CD8-positive, alpha-beta memory T cell (primary cell): ENCODE measurements around the gene MLF1. TPM values are rescaled to one million over a fixed set of nuclear protein-coding genes. Genes with fewer than 3 reads are reported as not detected.

Source experiments
- CTCF ChIA-PET: fragments of 350-600 bp; sonication (Branson Sonifier 250); formaldehyde crosslinking; loops from one replicate; lab custom pipeline; 2021; ENCODE audit warnings: antibody characterized with exemption; lab: Charles Lee
- POLR2A ChIA-PET: fragments of 350-600 bp; sonication (Branson Sonifier 250); formaldehyde crosslinking; loops from one replicate; lab custom pipeline; 2021; ENCODE audit warnings: antibody characterized with exemption; lab: Charles Lee
- DNase-seq, 5 donors: peaks; one replicate each; pipeline versions ENCODE4 v3.0.0 to v3.0.0-alpha.2; 2020 to 2022; ENCODE audit warnings: mixed read lengths in 1 of 5
- H3K27ac ChIP-seq: one replicate; pipeline ENCODE4 v1.7.0; 2013; ENCODE audit warnings: low read depth, mild to moderate bottlenecking, low read length, moderate library complexity
- H3K27me3 ChIP-seq: 2 replicates; pipeline ENCODE4 v1.7.0; 2013; ENCODE audit warnings: low read length, mild to moderate bottlenecking; ENCODE audit not compliant: insufficient read depth, poor library complexity, severe bottlenecking
- H3K36me3 ChIP-seq: 2 replicates; pipeline ENCODE4 v1.7.0; 2013; ENCODE audit warnings: mild to moderate bottlenecking, low read length, moderate library complexity; ENCODE audit not compliant: insufficient read depth
- H3K4me1 ChIP-seq: 2 replicates; pipeline ENCODE4 v1.7.0; 2013; ENCODE audit warnings: mild to moderate bottlenecking, low read length, moderate library complexity; ENCODE audit not compliant: insufficient read depth
- H3K4me3 ChIP-seq: 2 replicates; pipeline ENCODE4 v1.7.0; 2013; ENCODE audit warnings: mild to moderate bottlenecking, low read length
- H3K9me3 ChIP-seq: 2 replicates; pipeline ENCODE4 v1.7.0; 2013; ENCODE audit warnings: mild to moderate bottlenecking, low read length
- H3K27ac Mint-ChIP-seq, 8 donors: one replicate each; pipeline ENCODE4 v1.8.0; 2020 to 2021; ENCODE audit warnings: mixed read lengths in 8 of 8, mild to moderate bottlenecking in 6 of 8, inconsistent platforms in 3 of 8, moderate library complexity in 3 of 8
- H3K27me3 Mint-ChIP-seq, 2 donors: one replicate each; pipeline ENCODE4 v1.8.0; 2020 to 2021; ENCODE audit warnings: mixed read lengths in 2 of 2, mild to moderate bottlenecking in 1 of 2, moderate library complexity in 1 of 2
- H3K36me3 Mint-ChIP-seq, 3 donors: one replicate each; pipeline ENCODE4 v1.8.0; 2020 to 2021; ENCODE audit warnings: mixed read lengths in 3 of 3, inconsistent platforms in 1 of 3, mild to moderate bottlenecking in 1 of 3
- H3K4me1 Mint-ChIP-seq, 3 donors: one replicate each; pipeline ENCODE4 v1.8.0; 2020 to 2021; ENCODE audit warnings: mixed read lengths in 3 of 3, inconsistent platforms in 1 of 3, mild to moderate bottlenecking in 1 of 3
- H3K4me3 Mint-ChIP-seq, 7 donors: one replicate each; pipeline ENCODE4 v1.8.0; 2020 to 2021; ENCODE audit warnings: mixed read lengths in 7 of 7, mild to moderate bottlenecking in 6 of 7, moderate library complexity in 4 of 7, inconsistent platforms in 2 of 7
- H3K9me3 Mint-ChIP-seq, 5 donors: one replicate each; pipeline ENCODE4 v1.8.0; 2020 to 2022; ENCODE audit warnings: mixed read lengths in 5 of 5, mild to moderate bottlenecking in 3 of 5, moderate library complexity in 2 of 5, inconsistent platforms in 1 of 5
- polyA plus RNA-seq: library from polyadenylated mRNA; unstranded; fragments of 300-500 nt; fragmentation: Illumina TruSeq; gene quantifications from one replicate; pipeline ENCODE4 v1.2.3, GENCODE V29; 2021
- total RNA-seq, 2 experiments: library from RNA; stranded (reverse); gene quantifications; one replicate each; pipeline ENCODE4 v1.2.3, GENCODE V29; 2021

The MLF1 gene
- total and polyA plus RNA-seq, 3 experiments from 2014 or later, result 3.8 to 6.0 (median 4.0) TPM

GRCh38 chr3:158642474-158643210, 71.6 kb downstream of the MLF1 start:
- Histone ChIP-seq H3K4me3 (no peak overlapping the region), H3K4me1 (peaks cover 14% of the 10 kb centered on the region), H3K36me3 (peaks cover 10% of the 10 kb centered on the region), H3K27me3 (no peaks in the 10 kb centered on the region), H3K9me3 (no peaks in the 10 kb centered on the region), H3K27ac (no peak overlapping the region)
- Mint-ChIP-seq H3K4me3 (peak overlapping the region in 3 of 7 donors; percentile 14 to 40 (median 20)), H3K27ac (peak overlapping the region in 7 of 8 donors; percentile 3 to 81 (median 73)), H3K27me3 (no peaks in the 10 kb centered on the region), H3K36me3 (peaks cover 0 to 23% (median under 1%) of the 10 kb centered on the region in 3 donors), H3K4me1 (peaks cover 39 to 64% (median 62%) of the 10 kb centered on the region in 3 donors), H3K9me3 (no peaks in the 10 kb centered on the region)
- ChIA-PET CTCF (interaction anchor here (1.3 kb wide), 1 partner anchor 158 kb away, joined by 3 read pairs; no protein-coding TSS in a partner anchor), POLR2A (no interaction called here)
- DNase-seq, result no peak

- Mint-ChIP-seq H3K4me3 (peak within 1 kb of the TSS; percentile 84 to 99 (median 95)), H3K36me3 (peaks cover 0 to 37% (median 6%) of the 10 kb centered on the region in 3 donors)
- no peaks in the 10 kb centered on the region for H3K9me3 ChIP-seq
These were observed 73.4 kb downstream of the MLF1 start, which contains the start of gene GFM1 for GRCh38 chr3:158644345-158644908. TSS of gene GFM1 (plus strand) at chr3:158644527. CDS start at chr3:158644635, 108 bp downstream.

DNA sequence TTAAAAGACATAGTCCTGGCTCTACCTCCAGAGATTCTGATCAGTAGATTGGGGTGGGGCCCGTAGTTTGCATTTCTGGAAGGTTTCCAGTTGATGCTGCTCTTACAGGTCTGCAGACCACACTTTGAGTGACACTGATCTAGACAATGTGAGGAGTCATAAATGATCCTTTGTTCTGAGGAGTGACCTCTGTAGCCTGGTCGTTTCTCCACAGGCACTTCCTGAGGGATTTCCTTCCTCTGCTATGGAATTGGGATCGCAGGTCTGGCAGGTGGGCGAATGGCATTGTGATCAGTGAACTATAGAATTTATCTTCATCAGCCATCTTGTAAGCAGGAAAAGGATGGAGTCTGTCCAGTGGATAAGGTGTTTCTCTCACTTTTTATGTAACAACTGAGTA, 78.8 kb downstream of the MLF1 start:
- no peak for DNase-seq
- Mint-ChIP-seq H3K27ac (peak overlapping the region in 3 of 8 donors; percentile 5 to 48 (median 38)), H3K4me1 (peaks cover 34 to 55% (median 46%) of the 10 kb centered on the region in 3 donors), H3K9me3 (no peaks in the 10 kb centered on the region), H3K36me3 (peaks cover 5 to 80% (median 19%) of the 10 kb centered on the region in 3 donors), H3K27me3 (no peaks in the 10 kb centered on the region), H3K4me3 (no peak overlapping the region)
- no peak overlapping the region for H3K4me3 ChIP-seq
- ChIA-PET POLR2A (no interaction called here), CTCF (no interaction called here)
- peaks cover 28% of the 10 kb centered on the region for H3K36me3 ChIP-seq
- peaks cover 14% of the 10 kb centered on the region for H3K4me1 ChIP-seq
- no peaks in the 10 kb centered on the region for H3K9me3 ChIP-seq
- no peak overlapping the region for H3K27ac ChIP-seq
- H3K27me3 ChIP-seq, result no peaks in the 10 kb centered on the region

More at GRCh38 chr3:158644345-158644908, 73.4 kb downstream of the MLF1 start, which contains the start of gene GFM1:
- Histone ChIP-seq H3K4me3 (peak within 1 kb of the TSS; percentile 80), H3K27ac (peak within 1 kb of the TSS; percentile 70), H3K4me1 (peaks cover 14% of the 10 kb centered on the region), H3K36me3 (peaks cover 10% of the 10 kb centered on the region), H3K27me3 (no peaks in the 10 kb centered on the region)
- Mint-ChIP-seq H3K4me1 (peaks cover 49 to 75% (median 70%) of the 10 kb centered on the region in 3 donors), H3K27ac (peak within 1 kb of the TSS; percentile 15 to 96 (median 92)), H3K9me3 (no peaks in the 10 kb centered on the region), H3K27me3 (no peaks in the 10 kb centered on the region)
- POLR2A ChIA-PET, result interaction anchor here (0.8 to 1.1 kb wide), 3 partner anchors 15 to 157 kb away, joined by 3 to 5 read pairs (median 3); partner anchors contain the start of gene MFSD1
- DNase-seq, result peak; percentile 82 to 92 (median 88)
- CTCF ChIA-PET, result interaction anchor here (0.7 to 3.2 kb wide), 18 partner anchors 10 to 1805 kb away, joined by 3 to 28 read pairs (median 4); partner anchors contain the start of genes LXN, MFSD1, MLF1 and TRIM59

- Histone ChIP-seq H3K9me3 (no peaks in the 10 kb centered on the region), H3K36me3 (peaks cover 31% of the 10 kb centered on the region), H3K4me1 (peaks cover 5% of the 10 kb centered on the region), H3K27ac (no peak overlapping the region), H3K4me3 (no peak overlapping the region), H3K27me3 (no peaks in the 10 kb centered on the region)
- peaks cover 8 to 86% (median 25%) of the 10 kb centered on the region in 3 donors for H3K36me3 Mint-ChIP-seq
- H3K4me3 Mint-ChIP-seq, result no peak overlapping the region
- H3K9me3 Mint-ChIP-seq, result no peaks in the 10 kb centered on the region
- POLR2A ChIA-PET, result no interaction called here
- no peak overlapping the region for H3K27ac Mint-ChIP-seq
- no peaks in the 10 kb centered on the region for H3K27me3 Mint-ChIP-seq
- H3K4me1 Mint-ChIP-seq, result peaks cover 23 to 42% (median 33%) of the 10 kb centered on the region in 3 donors
- DNase-seq, result no peak
- CTCF ChIA-PET, result no interaction called here
These were observed 80.2 kb downstream of the MLF1 start for GRCh38 chr3:158651192-158651591.

DNA sequence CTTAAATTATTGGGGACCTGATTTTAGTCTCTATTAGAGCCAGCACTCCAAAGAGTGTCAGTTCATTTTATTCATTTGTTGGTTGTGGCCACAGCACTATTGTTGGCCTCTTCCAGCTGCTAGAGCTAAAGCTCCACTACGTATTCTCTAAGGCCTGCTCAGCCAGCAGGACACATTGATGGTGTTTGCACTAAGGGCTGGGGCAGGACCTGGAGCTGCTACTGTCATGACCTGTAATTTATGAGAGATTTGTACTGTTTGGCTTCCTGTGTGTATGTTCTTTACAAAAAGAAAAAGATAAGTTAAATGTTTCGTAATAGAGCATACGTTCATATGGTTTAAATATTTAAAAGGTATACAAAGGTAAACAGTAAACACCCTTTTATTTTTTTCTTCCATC, 81.5 kb downstream of the MLF1 start:
- Mint-ChIP-seq H3K36me3 (peaks cover 8 to 82% (median 29%) of the 10 kb centered on the region in 3 donors), H3K4me1 (peaks cover 15 to 33% (median 22%) of the 10 kb centered on the region in 3 donors), H3K9me3 (no peaks in the 10 kb centered on the region), H3K4me3 (no peak overlapping the region), H3K27ac (no peak overlapping the region), H3K27me3 (no peaks in the 10 kb centered on the region)
- no peaks in the 10 kb centered on the region for H3K4me1 ChIP-seq
- CTCF ChIA-PET, result interaction anchor here (3.0 kb wide), 1 partner anchor 8 kb away, joined by 12 read pairs; the partner anchor contains the start of gene GFM1
- H3K27me3 ChIP-seq, result no peaks in the 10 kb centered on the region
- no peak overlapping the region for H3K27ac ChIP-seq
- POLR2A ChIA-PET, result no interaction called here
- no peaks in the 10 kb centered on the region for H3K9me3 ChIP-seq
- DNase-seq, result no peak
- H3K4me3 ChIP-seq, result no peak overlapping the region
- H3K36me3 ChIP-seq, result peaks cover 31% of the 10 kb centered on the region

Other genes starting within 250 kb of the MLF1 start
- 10 to 100 TPM; 91.2 to 99.9 TPM for gene GFM1, start 73.3 kb downstream of the MLF1 start, total RNA-seq
- gene GFM1, start 73.3 kb downstream of the MLF1 start, polyA plus RNA-seq, result 31.7 TPM
- gene LXN, start 101.5 kb downstream of the MLF1 start, total RNA-seq, result 1 to 10 TPM; 4.7 to 5.3 TPM
- gene LXN, start 101.5 kb downstream of the MLF1 start, polyA plus RNA-seq, result 10.7 TPM
- gene RARRES1, start 161.3 kb downstream of the MLF1 start, total RNA-seq, result not detected
- not detected for gene RARRES1, start 161.3 kb downstream of the MLF1 start, polyA plus RNA-seq
- gene MFSD1, start 230.9 kb downstream of the MLF1 start, total RNA-seq, result 10 to 100 TPM; 25.3 to 26.4 TPM
- 53.0 TPM for gene MFSD1, start 230.9 kb downstream of the MLF1 start, polyA plus RNA-seq